ENCODE data around the gene LCLAT1.

Gene LCLAT1

GRCh38 chr2:30484145-30484544, 37.1 kb downstream of the LCLAT1 start:
- H3K27me3 ChIP-seq (ENCODE audit: insufficient read depth, low read length, poor library complexity) = no peaks in the 10 kb centered on the region
- no peaks in the 10 kb centered on the region for H3K4me1 ChIP-seq (ENCODE audit: insufficient read depth, low read length)
- no peaks in the 10 kb centered on the region for H3K9me3 ChIP-seq (ENCODE audit: insufficient read depth, low read length, severe bottlenecking)
- H4K20me1 ChIP-seq (ENCODE audit: insufficient read depth, low read length) = peaks cover 14% of the 10 kb centered on the region; the same call in 1 of the 2 replicates
- no peak overlapping the region for H3K4me2 ChIP-seq (ENCODE audit: insufficient read depth, low read length)
- TF ChIP-seq, protein P1, sequence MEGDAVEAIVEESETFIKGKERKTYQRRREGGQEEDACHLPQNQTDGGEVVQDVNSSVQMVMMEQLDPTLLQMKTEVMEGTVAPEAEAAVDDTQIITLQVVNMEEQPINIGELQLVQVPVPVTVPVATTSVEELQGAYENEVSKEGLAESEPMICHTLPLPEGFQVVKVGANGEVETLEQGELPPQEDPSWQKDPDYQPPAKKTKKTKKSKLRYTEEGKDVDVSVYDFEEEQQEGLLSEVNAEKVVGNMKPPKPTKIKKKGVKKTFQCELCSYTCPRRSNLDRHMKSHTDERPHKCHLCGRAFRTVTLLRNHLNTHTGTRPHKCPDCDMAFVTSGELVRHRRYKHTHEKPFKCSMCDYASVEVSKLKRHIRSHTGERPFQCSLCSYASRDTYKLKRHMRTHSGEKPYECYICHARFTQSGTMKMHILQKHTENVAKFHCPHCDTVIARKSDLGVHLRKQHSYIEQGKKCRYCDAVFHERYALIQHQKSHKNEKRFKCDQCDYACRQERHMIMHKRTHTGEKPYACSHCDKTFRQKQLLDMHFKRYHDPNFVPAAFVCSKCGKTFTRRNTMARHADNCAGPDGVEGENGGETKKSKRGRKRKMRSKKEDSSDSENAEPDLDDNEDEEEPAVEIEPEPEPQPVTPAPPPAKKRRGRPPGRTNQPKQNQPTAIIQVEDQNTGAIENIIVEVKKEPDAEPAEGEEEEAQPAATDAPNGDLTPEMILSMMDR (IDR thresholded peaks at IDR 0.05; ENCODE audit: borderline replicate concordance, extremely low read depth, low read length, poor library complexity, severe bottlenecking) = no peak
- no peak for TF ChIP-seq EZH2 (IDR thresholded peaks at IDR 0.05; ENCODE audit: borderline replicate concordance, low read depth, low read length, severe bottlenecking)
- ATAC-seq (ENCODE audit: insufficient read depth, low read depth) (no peak), DNase-seq (no peak)
- no peak overlapping the region for H2AFZ ChIP-seq (ENCODE audit: low read depth, low read length)
- H3K9ac ChIP-seq (ENCODE audit: low read depth, low read length) = no peak overlapping the region
- peaks cover 3% of the 10 kb centered on the region; the same call in 1 of the 2 replicates for H3K36me3 ChIP-seq (ENCODE audit: insufficient read depth, low read length)
- peaks cover 22% of the 10 kb centered on the region for H3K79me2 ChIP-seq (ENCODE audit: insufficient read depth, low read length)
- no peak overlapping the region for H3K4me3 ChIP-seq (ENCODE audit: low read depth in 1 of 2, low read length in 2 of 2)
- no peak overlapping the region for H3K27ac ChIP-seq (ENCODE audit: low read length)

DNA sequence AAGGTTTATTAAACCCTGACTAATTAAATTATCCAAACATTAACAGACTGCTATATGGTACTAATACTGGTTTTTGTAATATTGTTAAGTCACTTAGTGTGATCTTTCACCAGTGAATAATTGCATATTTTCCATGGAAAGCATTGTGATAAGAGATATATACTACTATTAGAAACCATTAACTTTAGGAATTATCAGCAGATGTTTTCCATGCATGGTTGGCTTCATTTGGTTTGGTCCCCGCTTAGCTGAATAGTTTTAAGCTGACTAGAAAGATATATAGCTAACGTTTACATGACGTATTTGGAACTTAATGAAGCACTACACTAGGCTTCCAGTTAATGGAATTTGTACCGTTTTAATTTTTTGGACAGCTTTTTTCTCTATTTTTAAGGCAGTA, 37.9 kb downstream of the LCLAT1 start:
- Histone ChIP-seq H3K36me3 (ENCODE audit: insufficient read depth, low read length) (peaks cover 3% of the 10 kb centered on the region; the same call in 1 of the 2 replicates), H4K20me1 (ENCODE audit: insufficient read depth, low read length) (peaks cover 14% of the 10 kb centered on the region; the same call in 1 of the 2 replicates), H3K27me3 (ENCODE audit: insufficient read depth, low read length, poor library complexity) (no peaks in the 10 kb centered on the region), H3K9ac (ENCODE audit: low read depth, low read length) (no peak overlapping the region), H3K9me3 (ENCODE audit: insufficient read depth, low read length, severe bottlenecking) (no peaks in the 10 kb centered on the region), H2AFZ (ENCODE audit: low read depth, low read length) (no peak overlapping the region), H3K4me3 (ENCODE audit: low read depth in 1 of 2, low read length in 2 of 2) (no peak overlapping the region), H3K4me1 (ENCODE audit: insufficient read depth, low read length) (no peaks in the 10 kb centered on the region), H3K4me2 (ENCODE audit: insufficient read depth, low read length) (no peak overlapping the region), H3K27ac (ENCODE audit: low read length) (no peak overlapping the region), H3K79me2 (ENCODE audit: insufficient read depth, low read length) (peaks cover 24% of the 10 kb centered on the region)
- ATAC-seq (ENCODE audit: insufficient read depth, low read depth) (no peak), DNase-seq (no peak)
- TF ChIP-seq, protein P1 (IDR thresholded peaks at IDR 0.05; ENCODE audit: borderline replicate concordance, extremely low read depth, low read length, poor library complexity, severe bottlenecking) = no peak
- no peak for TF ChIP-seq EZH2 (IDR thresholded peaks at IDR 0.05; ENCODE audit: borderline replicate concordance, low read depth, low read length, severe bottlenecking)

- DNase-seq (no peak), ATAC-seq (ENCODE audit: insufficient read depth, low read depth) (no peak)
- no peak for TF ChIP-seq EZH2 (IDR thresholded peaks at IDR 0.05; ENCODE audit: borderline replicate concordance, low read depth, low read length, severe bottlenecking)
- TF ChIP-seq, protein P1 (IDR thresholded peaks at IDR 0.05; ENCODE audit: borderline replicate concordance, extremely low read depth, low read length, poor library complexity, severe bottlenecking) = no peak
- H3K4me3 ChIP-seq (ENCODE audit: low read depth in 1 of 2, low read length in 2 of 2) = no peak overlapping the region
- H3K36me3 ChIP-seq (ENCODE audit: insufficient read depth, low read length) = peaks cover 3% of the 10 kb centered on the region; the same call in 1 of the 2 replicates
- no peaks in the 10 kb centered on the region for H3K4me1 ChIP-seq (ENCODE audit: insufficient read depth, low read length)
- H3K4me2 ChIP-seq (ENCODE audit: insufficient read depth, low read length) = no peak overlapping the region
- no peak overlapping the region for H2AFZ ChIP-seq (ENCODE audit: low read depth, low read length)
- H3K9me3 ChIP-seq (ENCODE audit: insufficient read depth, low read length, severe bottlenecking) = no peaks in the 10 kb centered on the region
- no peaks in the 10 kb centered on the region for H3K27me3 ChIP-seq (ENCODE audit: insufficient read depth, low read length, poor library complexity)
- peaks cover 3% of the 10 kb centered on the region; the same call in 1 of the 2 replicates for H4K20me1 ChIP-seq (ENCODE audit: insufficient read depth, low read length)
- peaks cover 28% of the 10 kb centered on the region for H3K79me2 ChIP-seq (ENCODE audit: insufficient read depth, low read length)
- H3K27ac ChIP-seq (ENCODE audit: low read length) = no peak overlapping the region
- H3K9ac ChIP-seq (ENCODE audit: low read depth, low read length) = no peak overlapping the region
These were observed 39.6 kb downstream of the LCLAT1 start for GRCh38 chr2:30486655-30487054.

All from DND-41 (cell line).